Stimulated activated CD4-positive, alpha-beta T cell treated with anti-CD3 and anti-CD28 coated beads, Interleukin-1b, Interleukin-23, amount 100 ng/mL, for 48 hours (primary cell): ENCODE results near the gene CPNE5.

ENCODE experiments used
- DNase-seq: peaks from one replicate; pipeline ENCODE4 v3.0.0-alpha.2; 2020

The CPNE5 gene

DNA sequence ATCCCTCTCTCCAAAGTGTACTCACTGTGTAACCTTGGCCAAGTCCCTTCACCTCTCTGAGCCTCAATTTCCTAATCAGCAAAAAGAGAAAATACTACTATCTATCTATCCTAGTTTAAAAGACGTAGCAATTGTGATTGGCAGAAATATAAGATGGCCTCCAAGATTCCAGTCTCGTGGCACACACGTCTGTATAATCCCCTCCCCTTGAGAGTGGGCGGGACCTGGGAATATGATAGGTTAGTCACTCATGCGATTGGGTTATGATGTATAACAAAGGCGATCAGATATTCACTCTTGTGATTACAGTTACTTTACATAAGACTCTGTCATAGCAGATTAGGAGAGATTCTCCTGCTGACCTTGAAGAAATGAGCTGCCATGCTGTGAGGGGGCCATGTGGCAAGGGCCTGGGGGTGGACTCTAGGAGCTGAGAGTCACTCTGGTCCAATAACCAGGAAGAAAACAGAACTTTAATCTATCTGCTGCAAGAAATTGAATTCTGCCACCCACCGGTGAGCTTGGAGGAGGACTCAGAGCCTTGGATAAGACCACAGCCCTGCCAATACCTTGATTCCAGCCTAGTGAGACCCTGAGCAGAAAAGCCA, 6.0 kb downstream of the CPNE5 start:
- no peak for DNase-seq

DNA sequence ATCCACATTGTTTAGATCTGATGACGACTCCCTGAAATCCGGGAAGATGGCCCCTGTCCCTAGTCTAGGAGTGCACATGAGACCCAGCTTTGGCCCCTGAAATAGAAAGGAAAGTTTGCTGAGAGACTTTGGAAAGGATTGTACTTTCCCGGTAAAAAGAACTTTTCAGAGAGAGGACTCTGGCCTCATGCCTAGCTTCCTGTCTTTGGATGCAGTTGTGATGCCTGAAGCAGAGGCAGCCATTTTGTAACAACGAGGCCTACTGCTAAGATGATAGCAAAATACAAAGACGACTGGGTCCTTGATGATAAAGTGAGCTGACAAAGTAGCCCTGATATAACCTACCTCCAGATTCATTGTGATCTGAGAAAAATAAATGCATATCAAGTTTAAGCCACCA, 6.9 kb downstream of the CPNE5 start:
- no peak for DNase-seq

DNA sequence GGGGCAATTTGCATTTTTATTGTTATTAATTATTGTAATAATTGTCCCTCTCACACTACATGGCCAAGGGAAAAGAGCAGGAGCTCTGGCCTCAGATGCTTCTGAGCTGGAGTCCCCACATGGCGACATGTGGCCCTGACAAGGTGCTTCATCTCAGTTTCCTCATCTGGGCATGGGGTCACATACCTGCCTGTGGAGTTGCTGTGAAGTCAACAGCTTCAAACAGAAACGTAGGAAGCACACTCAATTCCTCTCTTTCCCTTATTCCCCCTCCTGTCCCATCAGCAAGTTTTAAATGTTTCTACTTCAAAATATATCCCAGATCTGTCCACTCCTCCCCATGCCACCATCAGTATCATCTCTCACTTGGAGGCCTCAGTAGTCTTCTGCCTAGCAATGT, 8.7 kb downstream of the CPNE5 start:
- no peak for DNase-seq

DNA sequence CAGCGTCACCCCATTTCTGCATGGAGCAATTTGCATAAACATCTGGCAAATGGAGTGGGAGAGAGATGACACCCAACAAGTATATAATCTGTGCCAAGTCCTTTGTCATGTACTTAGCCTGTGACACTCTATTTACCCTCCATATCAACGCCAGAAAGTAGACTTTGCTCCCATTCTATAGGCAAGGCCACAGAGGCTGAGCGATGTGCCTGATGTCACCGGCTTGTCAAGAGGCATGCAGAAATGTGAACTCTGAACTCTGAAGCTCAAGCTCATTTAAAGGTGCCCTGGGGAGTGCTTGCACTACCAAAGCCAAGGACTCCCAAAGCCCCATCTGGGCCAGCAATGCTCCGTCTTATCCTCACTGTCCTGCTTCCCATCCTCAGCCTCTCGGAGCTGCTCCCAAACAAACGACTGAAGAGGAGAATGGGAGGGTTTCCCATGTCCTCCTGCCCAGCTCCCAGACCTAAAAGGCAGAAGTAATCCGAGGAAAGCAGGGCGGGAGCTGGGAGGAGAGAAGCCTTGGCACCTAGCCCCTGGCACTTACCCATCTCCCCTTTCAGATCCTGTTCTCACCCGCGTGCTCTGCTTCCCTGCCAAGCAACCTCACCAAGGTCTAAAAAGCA, 9.2 kb downstream of the CPNE5 start:
- no peak for DNase-seq

DNA sequence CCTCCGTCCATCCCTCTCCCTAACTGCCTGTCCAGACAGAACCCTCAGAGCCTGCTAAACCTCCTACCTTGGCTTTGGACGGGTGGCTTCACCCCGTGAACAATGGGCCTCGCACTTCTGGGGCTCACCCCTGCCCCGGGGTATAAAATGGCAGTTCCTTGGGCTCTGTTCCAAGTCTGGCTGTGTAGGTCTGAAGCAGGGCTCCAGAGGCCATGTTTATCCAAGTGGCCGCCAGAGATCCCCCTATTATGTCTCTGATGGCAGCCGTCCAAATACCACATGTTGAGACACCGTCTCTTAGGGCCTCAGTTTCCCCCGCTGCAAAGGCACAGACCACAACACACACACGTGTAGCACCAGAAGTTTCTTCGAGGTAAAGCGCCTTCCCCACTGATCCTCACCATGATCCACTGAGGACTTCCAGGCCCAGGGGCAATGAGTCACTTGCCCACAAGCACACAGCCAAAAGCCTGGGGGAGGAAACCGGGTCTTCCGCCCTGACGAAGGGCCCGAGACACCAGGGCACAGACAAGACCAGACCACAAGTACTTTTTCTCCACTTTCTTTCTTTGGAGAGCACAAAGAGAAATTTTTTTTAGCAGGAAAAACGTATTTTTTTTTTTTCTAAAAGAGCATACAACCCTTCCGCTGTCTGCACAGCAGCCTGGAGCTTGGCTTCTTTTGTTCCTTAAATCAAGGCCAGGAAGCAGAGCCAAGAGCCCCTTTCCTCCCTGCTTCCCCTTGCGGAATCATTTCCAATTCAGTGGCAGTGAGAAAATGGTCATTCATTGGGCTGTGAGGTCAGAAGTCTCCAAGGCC, 11.8 kb downstream of the CPNE5 start:
- DNase-seq = peak; percentile 27

DNA sequence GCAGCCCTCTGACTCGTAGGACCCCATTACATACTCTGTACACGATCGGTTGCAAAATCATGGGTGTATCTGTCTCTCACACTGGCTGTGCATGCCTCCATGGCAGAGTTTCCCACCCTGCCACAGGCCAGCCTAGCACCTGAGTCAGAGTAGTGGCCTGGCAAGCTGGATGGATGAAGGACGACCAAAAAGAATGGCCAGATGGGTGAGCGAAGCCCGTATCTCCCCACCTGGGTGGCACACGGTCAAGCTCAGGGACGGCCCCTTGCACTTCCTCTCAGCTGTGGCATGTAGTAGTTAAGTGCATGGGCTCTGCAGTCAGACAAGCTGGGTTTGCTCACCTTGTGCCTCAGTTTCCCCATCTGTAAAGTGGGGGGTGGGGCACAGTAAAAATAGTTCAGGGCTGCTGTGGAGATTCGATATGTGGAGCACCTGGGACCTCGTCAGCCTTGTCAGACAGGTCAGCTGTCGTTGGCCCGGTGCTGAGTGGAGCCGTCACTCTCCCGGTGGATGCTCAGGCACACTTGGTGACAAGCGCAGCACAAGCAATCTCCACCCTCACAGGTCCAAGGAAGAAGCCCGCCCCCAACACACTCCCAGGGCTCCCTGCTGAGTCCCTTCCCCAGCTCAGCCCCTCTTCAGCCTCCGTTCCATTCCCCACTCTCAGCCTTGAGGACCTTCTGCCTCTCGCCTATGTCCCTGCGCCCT, 12.6 kb downstream of the CPNE5 start:
- DNase-seq = no peak

DNA sequence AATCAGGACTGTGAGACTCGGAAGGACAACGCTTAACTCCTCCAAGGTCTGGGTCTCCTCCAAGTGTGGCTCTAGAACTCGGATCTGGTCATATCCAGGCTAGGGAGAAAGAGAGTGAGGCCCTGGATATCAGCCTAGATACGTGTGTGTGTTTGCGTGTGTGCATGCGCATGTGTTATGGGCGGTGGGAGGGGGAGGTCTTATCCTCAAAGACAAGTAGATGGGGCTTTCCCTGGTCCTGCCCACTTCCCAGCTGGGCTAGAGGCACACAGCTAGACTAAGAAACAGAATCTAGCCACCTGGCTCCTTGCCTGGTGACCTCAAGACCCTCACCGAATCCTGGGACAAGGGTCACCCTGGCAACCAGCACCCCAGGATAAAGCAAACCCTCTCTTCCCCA, 13.2 kb downstream of the CPNE5 start:
- no peak for DNase-seq

DNA sequence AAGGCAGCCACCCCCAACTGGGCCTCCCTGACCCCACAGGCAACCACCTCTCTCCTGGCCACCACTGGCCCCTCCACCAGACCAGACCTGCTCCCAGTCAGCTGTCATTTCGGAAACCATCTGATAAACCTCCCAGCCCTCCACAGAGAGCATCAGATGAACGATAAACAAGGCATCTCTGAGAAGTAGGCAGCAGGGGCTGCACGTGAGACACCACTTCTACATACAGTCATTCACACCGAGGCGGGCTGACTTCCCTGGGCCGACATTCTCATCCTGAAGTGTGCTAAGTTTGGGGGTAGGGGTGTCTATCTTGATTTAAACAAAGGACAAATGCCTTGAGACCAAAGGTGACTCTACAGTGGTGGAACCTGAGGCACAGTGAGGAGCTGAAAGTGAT, 13.8 kb downstream of the CPNE5 start:
- DNase-seq = no peak

DNA sequence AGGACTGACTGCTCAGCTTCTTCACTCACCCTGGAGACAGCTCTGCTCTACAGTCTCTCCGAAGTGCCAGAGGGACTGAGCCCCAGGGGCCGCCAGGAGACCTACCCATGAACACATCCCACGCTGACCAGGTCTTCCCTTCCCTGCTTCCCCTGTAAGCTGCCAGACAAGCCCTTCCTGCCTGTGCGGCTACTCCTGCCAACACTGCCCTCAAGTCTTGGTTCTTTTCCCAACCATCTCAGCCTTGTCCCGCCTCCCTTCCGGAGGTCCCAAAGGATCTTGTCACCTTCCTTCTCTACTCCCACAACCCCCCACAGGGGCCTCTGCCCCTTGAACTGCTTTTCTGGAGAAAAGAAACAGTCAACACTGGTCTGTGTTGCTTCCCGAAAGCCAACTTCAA, 15.0 kb downstream of the CPNE5 start:
- DNase-seq = no peak

DNA sequence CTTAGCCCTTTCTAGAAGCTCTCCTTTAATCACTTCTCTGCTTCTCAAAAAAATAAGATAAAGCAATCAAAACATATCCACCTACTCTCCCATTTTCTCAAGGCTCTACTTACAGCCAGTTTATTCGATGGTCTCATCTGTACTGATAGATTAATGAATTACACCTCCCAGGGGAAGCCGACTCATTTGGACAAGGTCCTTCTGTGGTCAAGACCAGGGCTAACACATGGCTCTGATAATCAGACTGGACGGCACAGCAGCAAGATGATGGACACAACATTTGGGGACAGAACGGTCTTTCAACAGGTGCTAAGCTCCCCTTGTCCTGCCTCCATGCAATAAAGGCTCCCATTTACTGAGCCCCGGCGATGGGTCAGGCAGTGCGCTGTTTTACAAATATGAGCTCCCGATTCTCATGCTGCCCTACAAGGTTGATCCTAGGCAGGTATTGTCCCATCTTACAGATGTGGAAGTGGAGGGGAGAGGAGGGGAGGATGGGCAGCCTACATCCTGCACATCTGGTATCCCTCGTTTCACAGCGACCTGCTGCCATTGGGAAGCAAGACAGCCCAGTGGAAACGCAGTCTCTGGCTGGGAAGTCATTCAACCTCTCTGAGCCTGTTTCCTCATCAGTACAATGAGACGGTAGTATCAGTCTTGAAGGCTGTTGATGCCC, 15.7 kb downstream of the CPNE5 start:
- DNase-seq = no peak

DNA sequence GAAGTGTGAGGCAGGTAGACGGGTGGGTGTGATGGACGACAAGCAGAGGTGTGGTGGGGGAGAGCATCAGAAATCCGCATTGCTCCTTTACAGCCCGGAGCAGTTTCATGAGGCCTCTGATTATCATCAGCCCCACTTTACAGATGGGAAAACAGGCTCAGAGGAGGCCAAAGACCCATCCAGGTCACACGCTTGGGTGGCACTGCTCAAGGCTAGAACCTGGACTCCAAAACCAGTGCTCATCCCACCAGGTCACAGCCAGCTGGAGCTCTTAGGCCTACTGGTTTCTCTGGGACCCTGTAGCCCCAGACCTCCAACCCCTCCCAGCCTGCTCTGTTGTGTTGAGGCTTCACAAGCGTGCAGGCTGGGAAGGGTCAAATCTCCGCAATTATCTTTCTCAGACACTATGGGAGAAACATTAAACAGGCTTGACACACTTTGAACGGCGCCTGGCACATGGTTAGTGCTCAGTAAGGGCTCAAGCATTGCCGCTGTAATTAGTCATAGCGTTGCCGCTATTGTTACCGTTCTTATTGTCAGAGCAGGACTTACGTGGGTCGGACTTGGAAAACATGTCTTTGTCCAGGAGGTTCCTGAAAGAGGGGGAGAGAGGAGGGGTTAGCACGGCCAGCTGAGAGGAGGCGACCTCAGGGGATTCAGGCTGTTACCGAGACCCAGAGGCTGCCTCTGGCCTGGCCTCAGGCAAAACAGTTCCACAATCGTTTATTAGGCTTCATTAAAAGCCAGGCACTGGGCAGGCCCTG, 16.6 kb downstream of the CPNE5 start:
- DNase-seq = no peak

DNA sequence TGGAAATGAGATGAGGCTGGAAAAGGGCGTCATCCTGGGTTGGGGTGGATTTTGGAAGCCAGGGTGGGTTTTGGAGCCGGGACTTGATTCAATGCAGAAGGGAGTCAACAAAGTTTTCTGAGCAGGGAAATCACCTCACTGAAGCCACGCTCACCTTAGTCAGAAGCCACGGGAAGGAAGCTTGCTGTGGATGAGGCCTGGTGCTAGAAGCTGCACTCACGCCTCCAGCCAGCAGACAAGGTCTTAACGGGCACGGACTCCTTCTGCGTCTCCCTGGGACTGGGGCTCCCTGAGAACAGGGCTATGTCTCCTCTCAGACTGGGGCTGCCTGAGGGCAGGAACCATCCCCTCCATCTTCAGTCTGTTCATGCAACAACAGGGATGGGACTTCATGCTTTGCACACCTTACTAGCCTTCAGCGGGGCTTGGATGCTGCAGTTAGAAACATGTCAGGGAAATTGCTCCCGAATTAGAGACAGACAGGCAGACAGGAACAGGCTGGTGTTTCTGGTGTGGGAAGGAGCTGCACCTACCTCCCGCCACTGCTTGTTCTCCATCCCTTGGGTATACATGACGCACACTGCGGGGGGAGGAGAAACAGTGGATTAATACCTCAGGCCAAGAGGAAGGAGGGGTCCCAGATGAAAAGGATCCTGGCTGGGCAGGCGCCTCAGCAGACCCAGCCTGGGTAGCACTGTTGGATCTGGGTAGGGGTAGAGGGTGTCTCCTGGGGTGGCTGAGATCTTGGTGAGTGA, 17.5 kb downstream of the CPNE5 start:
- no peak for DNase-seq

DNA sequence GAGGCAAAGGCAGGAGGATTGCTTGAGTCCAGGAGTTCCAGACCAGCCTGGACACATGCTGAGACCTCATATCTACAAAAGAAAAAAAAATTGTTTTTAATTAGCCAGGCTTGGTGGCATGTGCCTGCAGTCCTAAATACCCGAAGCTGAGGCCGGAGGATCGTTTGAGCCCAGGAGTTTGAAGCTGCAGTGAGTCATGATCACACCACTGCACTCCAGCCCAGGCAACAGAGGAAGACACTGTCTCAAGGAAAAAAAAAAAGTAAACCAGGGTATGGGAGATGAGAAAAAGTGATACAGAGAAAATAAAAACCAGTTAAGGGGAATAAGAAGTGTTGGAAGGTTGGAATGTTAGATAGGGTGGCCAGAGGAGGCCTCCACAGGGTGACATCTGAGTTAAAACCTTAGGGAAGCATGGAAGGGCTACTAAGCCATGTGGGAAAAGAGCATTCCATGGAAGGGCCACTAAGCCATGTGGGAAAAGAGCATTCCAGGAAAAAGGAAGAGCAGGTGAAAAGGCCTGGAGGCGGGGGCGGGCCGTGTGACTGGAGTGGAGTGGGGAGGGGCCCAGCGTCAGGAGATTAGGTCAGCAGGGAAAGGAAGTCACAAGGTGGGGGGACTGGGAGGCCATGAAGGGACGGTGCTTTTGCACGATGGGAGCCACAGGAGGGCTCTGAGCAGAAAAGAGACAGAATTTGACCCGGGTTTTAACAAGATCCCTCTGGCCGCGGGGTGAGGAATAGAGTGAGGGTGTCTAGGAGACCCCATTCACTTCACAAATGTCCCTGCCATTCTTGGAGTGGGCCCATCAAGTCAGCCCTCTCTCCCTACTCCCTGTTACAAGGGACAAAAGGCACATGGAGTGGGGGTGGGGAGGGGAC, 18.3 kb downstream of the CPNE5 start:
- no peak for DNase-seq

DNA sequence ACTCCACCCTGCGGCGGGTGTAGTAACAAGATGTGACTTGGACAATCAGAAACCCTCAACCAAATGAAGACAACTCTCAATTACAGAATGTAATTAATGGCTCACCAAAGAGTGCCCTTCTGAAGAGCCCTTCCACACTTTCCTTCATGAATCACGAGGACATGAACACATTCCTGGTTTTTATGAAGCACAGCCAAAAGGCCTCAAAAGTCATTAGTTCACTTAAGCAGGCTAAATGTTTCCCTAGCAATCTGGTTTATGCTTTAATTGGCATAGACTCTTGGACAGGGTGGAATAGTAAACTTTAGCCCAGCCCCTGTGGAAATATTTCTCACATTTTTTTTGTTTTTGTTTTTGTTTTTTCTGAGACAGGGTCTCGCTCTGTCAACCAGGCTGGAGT, 20.5 kb downstream of the CPNE5 start:
- no peak for DNase-seq

DNA sequence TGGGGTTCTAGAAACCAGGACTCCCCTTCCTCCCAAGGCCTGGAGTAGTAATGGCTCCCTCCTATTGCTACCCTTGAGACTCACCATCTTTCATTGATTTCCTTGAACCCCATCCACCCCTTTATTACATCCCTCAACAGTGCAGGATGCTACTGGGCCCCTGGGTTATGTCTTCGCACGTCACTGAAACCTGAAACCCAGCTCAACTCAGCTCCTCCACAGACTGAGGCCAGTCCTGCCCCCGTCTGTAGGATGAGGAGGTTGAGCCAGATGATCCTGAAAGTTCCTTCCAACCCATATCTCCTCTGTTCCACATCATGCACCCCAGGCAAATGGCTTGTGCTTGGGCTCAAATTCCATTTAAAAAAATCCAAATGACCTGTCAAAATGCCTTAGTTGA, 21.4 kb downstream of the CPNE5 start:
- DNase-seq = no peak

DNA sequence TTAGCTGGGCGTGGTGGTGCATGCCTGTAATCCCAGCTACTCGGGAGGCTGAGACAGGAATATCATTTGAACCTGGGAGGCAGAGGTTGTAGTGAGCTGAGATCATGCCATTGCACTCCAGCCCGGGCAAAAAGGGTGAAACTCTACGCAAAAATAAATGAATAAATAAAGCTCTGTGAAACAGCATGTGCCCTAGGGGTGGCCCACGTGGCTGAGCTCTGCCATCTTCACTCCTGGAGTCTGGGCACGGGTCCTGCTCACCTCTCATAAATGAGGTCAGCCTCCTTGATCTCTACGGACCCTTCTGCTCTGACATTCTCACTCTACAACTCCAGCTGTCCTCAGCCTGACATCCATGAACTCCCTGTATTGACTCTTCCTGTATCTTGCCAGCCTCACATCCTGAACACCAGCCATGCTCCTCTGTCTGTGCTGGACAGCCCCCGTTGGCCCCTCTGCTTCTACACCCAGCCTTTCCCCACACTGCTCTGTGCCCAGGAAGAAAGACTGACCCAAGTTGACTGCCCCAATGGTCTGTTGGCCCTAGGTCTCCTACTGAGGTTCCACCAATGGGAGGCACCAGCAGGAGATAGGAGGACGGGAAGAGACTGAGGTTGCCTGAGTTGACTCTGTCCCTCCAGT, 21.9 kb downstream of the CPNE5 start:
- no peak for DNase-seq

DNA sequence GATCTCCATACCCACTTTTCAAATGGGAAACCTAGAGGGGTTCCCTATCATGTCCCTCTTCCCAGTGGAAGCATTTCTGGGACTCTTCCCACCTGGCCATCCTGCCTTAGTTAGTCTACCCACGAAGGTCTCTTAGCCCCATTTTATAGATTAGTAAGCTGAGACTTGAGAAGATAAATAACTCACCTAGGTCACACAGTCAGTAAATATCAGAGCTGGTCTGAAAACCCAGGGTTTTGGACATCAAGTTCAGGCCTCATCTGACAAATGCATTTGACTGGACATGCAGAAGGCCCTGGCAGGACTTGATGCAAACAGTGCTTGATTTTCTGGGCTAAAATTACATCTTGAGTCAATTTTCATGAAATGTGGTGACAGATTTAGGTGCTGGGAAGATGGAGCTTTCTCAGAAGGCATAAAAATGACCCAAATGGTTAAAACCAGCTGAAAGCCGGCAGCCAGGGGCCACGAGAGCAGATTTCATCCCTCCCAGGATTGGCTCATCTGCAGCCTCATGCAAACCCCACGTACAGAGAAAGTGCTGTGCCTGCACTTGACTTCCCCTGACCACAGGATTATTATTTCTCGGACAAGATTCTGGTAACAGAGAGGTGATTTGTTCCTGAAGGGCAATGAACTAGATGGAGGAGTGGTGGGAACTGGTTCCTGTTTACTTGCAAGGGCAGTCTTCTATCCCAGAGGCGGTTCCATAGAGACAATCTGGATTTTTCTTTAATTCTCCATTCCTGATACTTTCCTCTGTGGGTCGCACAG, 23.1 kb downstream of the CPNE5 start:
- no peak for DNase-seq

DNA sequence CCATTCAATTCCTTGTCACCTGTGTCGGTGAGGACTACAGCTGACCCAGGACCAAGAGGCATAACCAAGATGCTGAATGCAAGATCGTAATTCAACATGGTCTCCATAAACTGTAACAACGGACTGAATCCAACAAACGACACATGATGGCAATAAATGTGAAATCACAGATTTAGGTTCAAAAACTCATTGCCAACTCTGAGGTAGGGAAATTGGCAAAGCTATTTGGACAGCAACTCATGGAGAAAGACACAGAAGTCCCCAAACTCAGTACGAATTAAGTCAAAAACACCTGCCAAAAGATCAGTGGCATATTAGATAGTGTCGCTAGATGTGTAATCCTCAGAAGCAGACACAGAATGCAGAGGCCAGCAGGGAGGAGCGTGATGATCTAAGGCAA, 25.0 kb downstream of the CPNE5 start:
- DNase-seq = no peak

DNA sequence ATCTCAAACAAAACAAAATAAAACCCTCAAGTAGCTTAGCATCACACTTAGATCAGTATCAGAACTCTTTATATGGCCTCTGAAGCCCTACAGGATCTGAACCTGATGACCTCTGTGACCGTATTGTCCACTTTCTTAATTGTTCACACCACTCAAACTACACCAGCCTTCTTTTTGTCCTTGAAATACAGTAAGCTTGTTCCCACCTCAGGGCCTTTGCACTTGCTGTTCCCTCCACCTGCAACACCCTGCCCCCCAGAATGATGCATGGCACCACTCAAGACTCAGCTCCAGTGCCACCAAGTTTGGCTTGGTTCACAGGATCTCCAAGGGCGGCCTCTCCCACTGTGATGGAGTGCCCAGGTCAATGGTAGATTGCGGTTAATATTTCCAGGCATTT, 25.7 kb downstream of the CPNE5 start:
- no peak for DNase-seq
